Keratinocyte (primary cell): ENCODE measurements around the gene KCTD17.

Source experiments
- CTCF ChIP-seq, 3 experiments: IDR thresholded peaks in 1 of 3; conservative IDR thresholded peaks in 1 of 3; optimal IDR thresholded peaks in 1 of 3; 2 replicates in 2 of 3; 3 replicates in 1 of 3; pipeline versions ENCODE3 to v1.5.1; 2011; ENCODE audit warnings: low read length in 3 of 3, mild to moderate bottlenecking in 3 of 3, moderate library complexity in 2 of 3, control low read depth in 1 of 3, inconsistent platforms in 1 of 3; ENCODE audit not compliant: insufficient read depth in 2 of 3; ENCODE audit errors: extremely low read depth in 1 of 3
- EZH2 ChIP-seq: IDR thresholded peaks from one replicate; pipeline ENCODE4 v1.6.1; 2012; ENCODE audit warnings: inconsistent platforms, mild to moderate bottlenecking, low read length, moderate library complexity

- TF ChIP-seq EZH2 (no peak), CTCF (optimal IDR thresholded peaks at IDR 0.05 in 1 of 3, IDR thresholded peaks at IDR 0.05 in 1 of 3, conservative IDR thresholded peaks at IDR 0.05 in 1 of 3; ENCODE audit: extremely low read depth in 1 of 3, insufficient read depth in 2 of 3, low read length in 3 of 3) (no peak)
These were observed 18.7 kb upstream of the KCTD17 start for GRCh38 chr22:37032535-37033460.
